WI38 (cell line): ENCODE measurements around the gene STUM.

Experiments
- H3K4me3 ChIP-seq: 2 replicates; pipeline ENCODE4 v1.5.1; 2011; ENCODE audit warnings: low read depth, mild to moderate bottlenecking, control low read depth, low read length
- TF ChIP-seq, protein P1 (sequence below): IDR thresholded peaks from 2 replicates; pipeline ENCODE4 v1.5.1; 2012; ENCODE audit warnings: low read depth, mild to moderate bottlenecking, control low read depth, low read length

The STUM gene

DNA sequence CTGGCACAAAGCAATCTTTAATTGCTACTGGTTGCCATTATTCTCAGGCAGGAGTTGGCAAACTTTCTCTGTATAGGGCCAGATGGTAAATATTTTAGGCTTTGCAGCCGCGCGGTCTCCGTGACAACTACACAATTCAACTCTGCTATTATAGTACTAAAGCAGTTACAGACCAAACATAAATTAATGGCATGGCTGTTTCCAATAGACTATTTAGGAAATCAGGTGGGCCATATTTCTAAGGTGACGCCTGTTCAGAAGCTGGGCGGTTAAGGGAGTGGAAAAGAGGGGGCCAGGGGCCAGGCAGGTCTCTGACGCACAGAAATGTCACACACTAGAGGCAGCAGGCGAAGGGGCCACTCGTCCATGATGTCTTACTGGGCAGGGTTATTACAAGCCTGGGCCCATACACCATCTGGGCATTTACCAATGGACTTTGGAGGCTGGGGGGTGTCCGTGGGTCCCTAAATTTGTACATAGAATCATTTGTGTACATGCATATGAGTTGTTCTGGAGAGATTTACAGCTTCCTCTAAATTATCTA, 80.1 kb downstream of the STUM start:
- TF ChIP-seq, protein P1, sequence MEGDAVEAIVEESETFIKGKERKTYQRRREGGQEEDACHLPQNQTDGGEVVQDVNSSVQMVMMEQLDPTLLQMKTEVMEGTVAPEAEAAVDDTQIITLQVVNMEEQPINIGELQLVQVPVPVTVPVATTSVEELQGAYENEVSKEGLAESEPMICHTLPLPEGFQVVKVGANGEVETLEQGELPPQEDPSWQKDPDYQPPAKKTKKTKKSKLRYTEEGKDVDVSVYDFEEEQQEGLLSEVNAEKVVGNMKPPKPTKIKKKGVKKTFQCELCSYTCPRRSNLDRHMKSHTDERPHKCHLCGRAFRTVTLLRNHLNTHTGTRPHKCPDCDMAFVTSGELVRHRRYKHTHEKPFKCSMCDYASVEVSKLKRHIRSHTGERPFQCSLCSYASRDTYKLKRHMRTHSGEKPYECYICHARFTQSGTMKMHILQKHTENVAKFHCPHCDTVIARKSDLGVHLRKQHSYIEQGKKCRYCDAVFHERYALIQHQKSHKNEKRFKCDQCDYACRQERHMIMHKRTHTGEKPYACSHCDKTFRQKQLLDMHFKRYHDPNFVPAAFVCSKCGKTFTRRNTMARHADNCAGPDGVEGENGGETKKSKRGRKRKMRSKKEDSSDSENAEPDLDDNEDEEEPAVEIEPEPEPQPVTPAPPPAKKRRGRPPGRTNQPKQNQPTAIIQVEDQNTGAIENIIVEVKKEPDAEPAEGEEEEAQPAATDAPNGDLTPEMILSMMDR, result no peak
- H3K4me3 ChIP-seq, result no peak overlapping the region

DNA sequence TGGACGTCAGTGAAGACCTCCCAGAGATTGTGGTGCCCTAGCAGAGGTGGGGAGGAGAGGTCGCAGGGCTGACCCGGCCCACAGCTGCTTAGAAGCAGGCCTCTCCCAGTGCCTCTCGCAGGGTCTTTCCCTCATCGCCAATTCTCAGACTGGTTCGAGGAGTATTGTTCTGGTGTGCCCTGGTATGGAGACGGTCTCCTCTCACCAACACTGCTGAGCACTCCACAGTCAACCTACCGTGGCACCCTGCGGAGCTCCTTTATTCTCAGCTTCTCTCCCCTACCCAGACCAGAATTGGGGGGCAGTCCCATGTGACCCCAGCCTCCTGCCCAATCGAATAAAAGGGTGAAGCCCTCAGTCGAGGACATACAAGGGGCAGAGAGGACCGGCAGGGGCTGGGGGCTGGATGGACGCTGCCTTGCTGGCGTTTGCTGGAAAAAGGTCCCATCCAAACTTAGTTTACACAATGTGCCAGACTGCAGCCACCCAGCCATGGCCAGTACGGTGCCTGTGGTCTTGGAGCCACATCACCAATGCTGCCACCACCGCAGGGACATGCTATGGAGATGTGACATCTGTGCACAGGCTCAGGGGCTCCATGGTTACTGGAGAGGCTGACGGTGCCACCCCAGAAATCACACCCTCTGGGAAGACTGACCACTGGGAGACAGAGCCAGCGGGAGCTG, 80.8 kb downstream of the STUM start:
- TF ChIP-seq, protein P1, result no peak
- no peak overlapping the region for H3K4me3 ChIP-seq

DNA sequence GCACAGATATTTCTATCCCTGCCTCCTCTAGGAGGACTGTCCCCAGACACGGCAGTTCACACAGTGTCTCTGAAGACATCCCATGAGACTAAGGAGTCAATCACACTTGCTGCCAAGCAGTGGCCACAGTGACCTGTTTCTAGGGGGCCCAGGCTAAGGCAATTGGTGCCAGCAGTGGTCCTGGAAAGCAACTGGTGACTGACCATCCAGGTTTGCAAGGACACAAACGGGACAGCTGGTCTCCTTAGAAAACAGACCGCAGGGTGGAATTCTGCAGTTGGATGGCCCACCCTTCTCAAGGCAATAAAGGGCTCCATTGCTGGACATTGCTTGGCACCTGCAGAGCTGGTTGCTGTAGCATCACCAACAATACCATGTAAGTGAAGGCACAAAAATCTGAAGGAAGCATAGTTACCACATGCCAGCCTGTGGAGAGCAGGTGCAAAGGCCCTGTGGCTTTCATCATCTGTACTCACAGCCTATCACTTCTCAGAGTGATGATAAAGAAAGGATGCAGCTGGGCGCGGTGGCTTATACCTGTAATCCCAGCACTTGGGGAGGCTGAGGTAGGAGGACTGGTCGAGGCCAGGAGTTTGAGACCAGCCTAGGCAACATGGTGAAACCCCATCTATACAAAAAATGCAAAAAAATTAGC, 81.5 kb downstream of the STUM start:
- no peak overlapping the region for H3K4me3 ChIP-seq
- TF ChIP-seq, protein P1, result no peak

DNA sequence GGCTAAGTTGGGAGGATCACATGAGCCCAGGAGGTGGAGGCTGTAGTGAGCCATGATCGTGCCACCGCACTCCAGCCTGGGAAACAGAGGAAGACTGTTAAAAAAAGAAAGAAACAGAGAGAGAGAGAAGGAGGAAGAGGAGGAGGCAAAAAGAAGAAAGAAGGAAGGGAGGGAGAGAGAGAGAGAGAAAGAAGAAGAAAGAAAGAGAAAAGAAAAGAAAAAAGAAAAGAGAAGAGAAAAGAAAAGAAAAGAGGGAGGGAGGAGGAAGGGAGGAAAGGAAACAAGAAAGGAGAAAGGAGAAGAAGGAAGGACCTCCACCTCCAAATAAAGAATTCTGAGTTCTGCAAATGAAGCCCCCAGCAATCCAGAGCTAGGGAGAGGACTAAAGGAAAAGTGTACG, 82.0 kb downstream of the STUM start:
- TF ChIP-seq, protein P1, result no peak
- H3K4me3 ChIP-seq, result no peak overlapping the region

DNA sequence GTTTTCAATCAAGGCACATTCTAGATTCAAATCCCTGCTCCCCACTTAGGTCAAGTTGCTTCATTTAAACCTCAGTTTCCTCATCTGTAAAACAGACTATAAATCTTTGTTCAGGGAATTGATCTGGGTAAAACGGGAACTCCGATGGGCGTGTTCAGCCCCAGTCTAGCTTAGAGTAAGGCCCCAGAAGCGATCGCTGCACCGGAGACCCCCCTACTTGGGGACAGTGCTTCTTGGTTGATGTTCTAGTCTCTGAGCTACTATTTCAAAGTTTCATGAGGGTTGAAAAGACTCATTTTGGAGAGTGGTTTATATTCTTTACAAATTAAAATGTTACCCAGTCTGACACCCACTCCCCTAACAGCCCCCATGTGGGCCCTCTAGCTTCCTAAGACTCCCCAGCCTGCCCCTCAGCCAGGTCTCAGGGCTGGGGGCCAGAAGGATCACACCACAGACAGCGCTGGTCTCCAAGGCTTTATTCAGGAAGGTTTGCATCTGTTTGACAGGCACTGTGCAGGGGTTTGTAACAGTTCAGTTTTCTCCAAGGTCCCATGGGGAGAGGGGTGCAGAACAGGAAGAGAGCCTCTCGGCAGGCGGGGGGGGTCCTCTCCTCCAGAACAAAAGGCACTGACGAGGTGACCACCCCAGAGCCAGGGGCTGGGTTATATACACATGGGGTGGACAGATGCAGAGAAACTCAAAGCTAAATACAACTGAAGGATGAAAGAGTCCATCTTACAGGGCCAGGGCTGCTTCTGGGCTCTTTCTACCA, 82.9 kb downstream of the STUM start:
- TF ChIP-seq, protein P1, result no peak
- no peak overlapping the region for H3K4me3 ChIP-seq

DNA sequence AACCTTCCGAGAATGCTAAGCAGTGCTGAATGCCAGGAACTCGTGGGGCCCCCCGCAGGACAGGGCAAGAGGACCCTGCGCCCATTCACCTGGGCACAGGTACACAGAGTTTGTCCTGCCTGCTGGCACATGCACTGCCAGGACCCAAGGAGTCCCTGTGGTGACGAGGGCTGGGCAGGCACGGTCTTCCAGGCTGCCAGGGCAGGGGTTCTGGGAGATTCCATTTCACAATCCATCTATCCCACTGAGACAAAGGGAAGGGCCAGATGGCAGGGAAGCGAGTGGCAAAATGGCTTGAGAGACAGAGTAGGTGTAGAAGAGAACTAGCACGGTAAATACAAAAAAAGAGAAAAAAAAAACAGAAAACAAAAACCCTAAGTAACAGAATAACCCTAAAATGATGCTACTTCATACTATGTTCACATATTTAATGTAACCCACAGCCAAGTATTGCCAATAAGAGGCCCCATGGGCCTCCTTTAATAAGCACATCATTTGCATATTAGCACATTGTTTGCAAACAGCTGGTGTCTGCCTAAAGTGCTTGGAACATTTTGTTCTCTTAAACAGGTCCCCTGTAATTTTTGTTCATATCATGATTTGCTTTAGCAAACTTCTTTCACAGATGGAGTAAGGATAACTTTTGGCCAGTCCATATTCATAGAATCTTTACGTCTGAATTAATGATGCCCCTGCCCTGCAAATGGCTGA, 83.8 kb downstream of the STUM start:
- TF ChIP-seq, protein P1, result no peak
- H3K4me3 ChIP-seq, result no peak overlapping the region
